B cell (primary cell): ENCODE results near the gene PRKCZ. TPM values are rescaled to one million over a fixed set of nuclear protein-coding genes. Genes with fewer than 3 reads are reported as not detected.

ENCODE experiments used
- ATAC-seq: fragments of 200-7000 bp; cut with Tn5 transposase; one replicate; pipeline ENCODE4 v1.10.0; 2021; ENCODE audit warnings: low read depth, mild to moderate bottlenecking, moderate number of reproducible peaks, moderate library complexity
- CTCF ChIA-PET: fragments of 350-600 bp; sonication (Branson Sonifier 250); formaldehyde crosslinking; loops from one replicate; lab custom pipeline; 2021; ENCODE audit warnings: antibody characterized with exemption, inconsistent platforms; lab: Charles Lee
- POLR2A ChIA-PET: fragments of 350-600 bp; sonication (Branson Sonifier 250); formaldehyde crosslinking; loops from one replicate; lab custom pipeline; 2021; ENCODE audit warnings: antibody characterized with exemption; lab: Charles Lee
- DNase-seq: peaks from one replicate; pipeline ENCODE4 v3.0.0; 2013
- H2AFZ ChIP-seq: 2 replicates; pipeline ENCODE4 v1.6.1; 2012; ENCODE audit warnings: mild to moderate bottlenecking, low read depth, low read length; ENCODE audit not compliant: insufficient read depth, poor library complexity, severe bottlenecking
- H3K27ac ChIP-seq, 2 donors: 1 replicate in 1 of 2; 2 replicates in 1 of 2; pipeline ENCODE4 v1.5.1; 2012 to 2013; ENCODE audit warnings: low read length in 2 of 2, mild to moderate bottlenecking in 2 of 2, moderate library complexity in 1 of 2
- H3K27me3 ChIP-seq, 4 experiments: fragments of 200-600 bp in 1 of 4; sonication (generic) in 1 of 4; replicated peaks in 1 of 4; 1 replicate in 2 of 4; 2 replicates in 2 of 4; pipeline versions ENCODE4 v1.6.1 to v1.7.0; 2013 to 2016; ENCODE audit warnings: low read length in 3 of 4, mild to moderate bottlenecking in 2 of 4, mixed read lengths in 1 of 4, moderate library complexity in 1 of 4; ENCODE audit not compliant: insufficient read depth in 4 of 4, control insufficient read depth in 3 of 4; ENCODE audit errors: control extremely low read depth in 1 of 4
- H3K36me3 ChIP-seq, 2 experiments: replicated peaks in 1 of 2; 1 replicate in 1 of 2; 2 replicates in 1 of 2; pipeline versions ENCODE4 v1.6.1 to v1.7.1; 2013; ENCODE audit warnings: low read length in 1 of 2; ENCODE audit not compliant: insufficient read depth in 2 of 2, control insufficient read depth in 1 of 2; ENCODE audit errors: control extremely low read depth in 1 of 2, extremely low read depth in 1 of 2
- H3K4me1 ChIP-seq, 2 donors: fragments of 200-600 bp in 1 of 2; sonication (generic) in 1 of 2; 1 replicate in 1 of 2; 2 replicates in 1 of 2; pipeline versions ENCODE4 v1.5.1 to v1.6.1; 2013 to 2017; ENCODE audit warnings: low read length in 2 of 2; ENCODE audit not compliant: control insufficient read depth in 2 of 2, insufficient read depth in 2 of 2
- H3K4me2 ChIP-seq: replicated peaks from 2 replicates; pipeline ENCODE3; 2012; ENCODE audit warnings: mild to moderate bottlenecking, low read depth, low read length; ENCODE audit not compliant: poor library complexity, severe bottlenecking
- H3K4me3 ChIP-seq, 5 experiments: fragments of 200-600 bp in 1 of 5; sonication (generic) in 1 of 5; 1 replicate in 3 of 5; 2 replicates in 2 of 5; pipeline versions ENCODE4 v1.5.1 to v1.7.0; 2011 to 2016; ENCODE audit warnings: low read length in 4 of 5, mild to moderate bottlenecking in 4 of 5, low read depth in 2 of 5, control low read depth in 1 of 5, moderate library complexity in 1 of 5; ENCODE audit not compliant: insufficient read depth in 1 of 5; ENCODE audit errors: control extremely low read depth in 1 of 5, extremely low read depth in 1 of 5
- H3K79me2 ChIP-seq: fragments of 200-600 bp; sonication (generic); one replicate; pipeline ENCODE4 v1.6.0; 2016; ENCODE audit warnings: low read length; ENCODE audit not compliant: control insufficient read depth, insufficient read depth
- H3K9ac ChIP-seq: fragments of 200-600 bp; sonication (generic); 2 replicates; pipeline ENCODE4 v1.6.1; 2017; ENCODE audit warnings: mild to moderate bottlenecking, low read length, moderate library complexity
- H3K9me3 ChIP-seq, 3 donors: one replicate each; pipeline versions ENCODE4 v1.6.1 to v1.7.1; 2013; ENCODE audit warnings: low read length in 2 of 3; ENCODE audit not compliant: control insufficient read depth in 2 of 3, insufficient read depth in 1 of 3; ENCODE audit errors: control extremely low read depth in 1 of 3
- H4K20me1 ChIP-seq: 2 replicates; pipeline ENCODE4 v1.6.0; 2012; ENCODE audit warnings: mild to moderate bottlenecking, low read length; ENCODE audit not compliant: insufficient read depth, control insufficient read depth, poor library complexity, severe bottlenecking
- H3K27ac Mint-ChIP-seq: one replicate; pipeline ENCODE4 v1.8.0; 2021; ENCODE audit warnings: mixed read lengths
- H3K27me3 Mint-ChIP-seq: one replicate; pipeline ENCODE4 v1.8.0; 2021; ENCODE audit warnings: mixed read lengths
- H3K4me1 Mint-ChIP-seq: one replicate; pipeline ENCODE4 v1.8.0; 2021; ENCODE audit warnings: mixed read lengths
- H3K4me3 Mint-ChIP-seq: one replicate; pipeline ENCODE4 v1.8.0; 2021; ENCODE audit warnings: mixed read lengths
- H3K9me3 Mint-ChIP-seq: one replicate; pipeline ENCODE4 v1.8.0; 2022; ENCODE audit warnings: mixed read lengths; ENCODE audit not compliant: insufficient read depth
- EZH2 ChIP-seq: IDR thresholded peaks from 2 replicates; pipeline ENCODE4 v1.6.1; 2012; ENCODE audit warnings: borderline replicate concordance, low read depth, mild to moderate bottlenecking, moderate library complexity, low read length; ENCODE audit not compliant: insufficient read depth, poor library complexity, severe bottlenecking
- WGBS: methylation state at CpG from one replicate; pipeline ENCODE4 v1.1.5; 2013; ENCODE audit warnings: missing lambda C conversion rate; ENCODE audit not compliant: insufficient coverage; 5-methylcytosine and 5-hydroxymethylcytosine counted together
- intact Hi-C: fragments of 100-400 bp; cut with micrococcal nuclease; formaldehyde crosslinking; loops from one replicate; pipeline ENCODE4 v1.10.0; 2022
- polyA minus RNA-seq: library from RNA; depleted of rRNA, polyadenylated mRNA; stranded (reverse); fragments of >200 nt; gene quantifications from 2 replicates; pipeline ENCODE4 v1.2.3, GENCODE V29; 2012
- polyA plus RNA-seq: library from polyadenylated mRNA; depleted of rRNA; stranded (reverse); fragments of >200 nt; gene quantifications from 2 replicates; pipeline ENCODE4 v1.2.3, GENCODE V29; 2012
- total RNA-seq, 2 donors: library from RNA; stranded (reverse); fragments of 120-200 nt in 1 of 2; gene quantifications; 1 replicate in 1 of 2; 2 replicates in 1 of 2; pipeline versions ENCODE4 v1.2.3 to v1.2.4, GENCODE V29; 2013 to 2022
- TF ChIP-seq, protein P1 (sequence below): fragments of 200-600 bp; IDR thresholded peaks from one replicate; pipeline ENCODE4 v1.8.0; 2022; ENCODE audit warnings: antibody characterized with exemption, mild to moderate bottlenecking

Gene PRKCZ
- total RNA-seq (53.2 and 54.4 TPM in 2 replicates), polyA plus RNA-seq (17.9 and 19.7 TPM in 2 replicates), polyA minus RNA-seq (20.5 and 28.1 TPM in 2 replicates)
- total RNA-seq (2013), result 13.6 TPM

GRCh38 chr1:2049718-2050431, at the start of gene PRKCZ:
PRKCZ (plus strand) TSS chr1:2050411; CDS start chr1:2050631, 220 bp downstream.
- Histone ChIP-seq H3K4me3 (peak within 1 kb of the TSS; percentile 12 to 90 (median 79)), H3K9me3 (peaks cover 0 to 3% (median 0%) of the 10 kb centered on the region in 3 donors), H3K36me3 (no peaks in the 10 kb centered on the region), H4K20me1 (peaks cover 16% of the 10 kb centered on the region), H2AFZ (peak within 1 kb of the TSS; percentile 99), H3K27me3 (peaks cover 0 to 36% (median 15%) of the 10 kb centered on the region in 4 experiments), H3K4me1 (peaks cover 22 to 33% of the 10 kb centered on the region in 2 donors), H3K27ac (peak within 1 kb of the TSS; percentile 52 to 72), H3K79me2 (peaks cover 25% of the 10 kb centered on the region), H3K9ac (peak within 1 kb of the TSS; percentile 90), H3K4me2 (peak within 1 kb of the TSS; percentile 100)
- POLR2A ChIA-PET, result interaction anchor here (0.5 kb wide), 1 partner anchor 158 kb away, joined by 4 read pairs; no protein-coding TSS in a partner anchor
- CTCF ChIA-PET, result interaction anchor here (1.2 kb wide), 1 partner anchor 10 kb away, joined by 3 read pairs; no protein-coding TSS in a partner anchor
- DNase-seq (peak; percentile 95), ATAC-seq (peak; percentile 97)
- Mint-ChIP-seq H3K9me3 (no peaks in the 10 kb centered on the region), H3K27me3 (peaks cover 9% of the 10 kb centered on the region), H3K4me3 (peak within 1 kb of the TSS; percentile 81), H3K4me1 (peaks cover 34% of the 10 kb centered on the region), H3K27ac (peak within 1 kb of the TSS; percentile 75)
- WGBS, result 2% methylated on average over 83 of the region's 83 CpGs
- no peak for TF ChIP-seq EZH2
- TF ChIP-seq, protein P1, sequence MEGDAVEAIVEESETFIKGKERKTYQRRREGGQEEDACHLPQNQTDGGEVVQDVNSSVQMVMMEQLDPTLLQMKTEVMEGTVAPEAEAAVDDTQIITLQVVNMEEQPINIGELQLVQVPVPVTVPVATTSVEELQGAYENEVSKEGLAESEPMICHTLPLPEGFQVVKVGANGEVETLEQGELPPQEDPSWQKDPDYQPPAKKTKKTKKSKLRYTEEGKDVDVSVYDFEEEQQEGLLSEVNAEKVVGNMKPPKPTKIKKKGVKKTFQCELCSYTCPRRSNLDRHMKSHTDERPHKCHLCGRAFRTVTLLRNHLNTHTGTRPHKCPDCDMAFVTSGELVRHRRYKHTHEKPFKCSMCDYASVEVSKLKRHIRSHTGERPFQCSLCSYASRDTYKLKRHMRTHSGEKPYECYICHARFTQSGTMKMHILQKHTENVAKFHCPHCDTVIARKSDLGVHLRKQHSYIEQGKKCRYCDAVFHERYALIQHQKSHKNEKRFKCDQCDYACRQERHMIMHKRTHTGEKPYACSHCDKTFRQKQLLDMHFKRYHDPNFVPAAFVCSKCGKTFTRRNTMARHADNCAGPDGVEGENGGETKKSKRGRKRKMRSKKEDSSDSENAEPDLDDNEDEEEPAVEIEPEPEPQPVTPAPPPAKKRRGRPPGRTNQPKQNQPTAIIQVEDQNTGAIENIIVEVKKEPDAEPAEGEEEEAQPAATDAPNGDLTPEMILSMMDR, result no peak
- intact Hi-C loops, result loop anchor here (1.0 kb wide), 2 partner anchors 83 to 131 kb away; partner anchors contain the start of gene TMEM52

DNA sequence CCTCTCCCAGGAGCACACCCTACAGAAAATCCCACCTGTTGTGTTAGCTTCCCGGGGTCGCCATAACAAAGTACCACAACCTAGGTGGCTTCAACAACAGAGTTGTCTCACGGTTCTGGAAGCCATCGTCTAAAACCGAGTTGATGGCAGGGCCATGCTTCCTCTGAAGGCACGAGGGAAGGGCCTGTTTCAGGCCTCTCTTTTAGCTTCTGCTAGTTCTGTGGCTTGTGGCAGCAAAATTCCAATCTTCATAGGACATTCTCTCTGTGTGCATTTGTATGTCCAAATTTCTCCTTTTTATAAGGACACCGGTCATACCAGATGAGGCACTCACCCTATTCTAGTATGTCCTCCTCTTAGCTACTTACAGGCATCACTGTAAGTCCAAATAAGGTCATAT, 49.8 kb upstream of the PRKCZ start:
- H3K4me1 Mint-ChIP-seq, result no peaks in the 10 kb centered on the region
- DNase-seq (no peak), ATAC-seq (no peak)
- Histone ChIP-seq H4K20me1 (no peaks in the 10 kb centered on the region), H3K79me2 (no peaks in the 10 kb centered on the region), H3K4me3 (no peak overlapping the region), H2AFZ (no peak overlapping the region), H3K9ac (no peak overlapping the region), H3K4me2 (no peak overlapping the region), H3K36me3 (no peaks in the 10 kb centered on the region), H3K27me3 (peaks cover 0 to 35% (median 4%) of the 10 kb centered on the region in 4 experiments), H3K27ac (no peak overlapping the region), H3K9me3 (no peaks in the 10 kb centered on the region), H3K4me1 (peaks cover 0 to 3% of the 10 kb centered on the region in 2 donors)
- ChIA-PET CTCF (interaction anchor here (1.5 kb wide), 1 partner anchor 15 kb away, joined by 5 read pairs; no protein-coding TSS in a partner anchor), POLR2A (no interaction called here)
- intact Hi-C loops, result no loop called here
- no peaks in the 10 kb centered on the region for H3K9me3 Mint-ChIP-seq
- 84% methylated on average over 7 of the region's 7 CpGs for WGBS
- H3K27ac Mint-ChIP-seq, result no peak overlapping the region
- TF ChIP-seq, protein P1, result no peak
- TF ChIP-seq EZH2, result no peak
- no peak overlapping the region for H3K4me3 Mint-ChIP-seq
- peaks cover 52% of the 10 kb centered on the region for H3K27me3 Mint-ChIP-seq
